ENCODE data around the gene TNNT2. TPM values are rescaled to one million over a fixed set of nuclear protein-coding genes. Genes with fewer than 3 reads are reported as not detected.

TNNT2 gene
- total RNA-seq, 3 donors from 2014 or later: not detected

GRCh38 chr1:201359873-201360210, 17.6 kb downstream of the TNNT2 start:
- ATAC-seq (no peak), DNase-seq (no peak)
- peaks cover 15% of the 10 kb centered on the region for H3K27me3 Mint-ChIP-seq (ENCODE audit: low read depth)
- no peaks in the 10 kb centered on the region for H3K9me3 Mint-ChIP-seq
- H3K4me3 Mint-ChIP-seq: no peak overlapping the region
- H3K36me3 Mint-ChIP-seq (ENCODE audit: insufficient read depth): no peaks in the 10 kb centered on the region
- no peaks in the 10 kb centered on the region for H3K4me1 Mint-ChIP-seq (ENCODE audit: low read depth)

DNA sequence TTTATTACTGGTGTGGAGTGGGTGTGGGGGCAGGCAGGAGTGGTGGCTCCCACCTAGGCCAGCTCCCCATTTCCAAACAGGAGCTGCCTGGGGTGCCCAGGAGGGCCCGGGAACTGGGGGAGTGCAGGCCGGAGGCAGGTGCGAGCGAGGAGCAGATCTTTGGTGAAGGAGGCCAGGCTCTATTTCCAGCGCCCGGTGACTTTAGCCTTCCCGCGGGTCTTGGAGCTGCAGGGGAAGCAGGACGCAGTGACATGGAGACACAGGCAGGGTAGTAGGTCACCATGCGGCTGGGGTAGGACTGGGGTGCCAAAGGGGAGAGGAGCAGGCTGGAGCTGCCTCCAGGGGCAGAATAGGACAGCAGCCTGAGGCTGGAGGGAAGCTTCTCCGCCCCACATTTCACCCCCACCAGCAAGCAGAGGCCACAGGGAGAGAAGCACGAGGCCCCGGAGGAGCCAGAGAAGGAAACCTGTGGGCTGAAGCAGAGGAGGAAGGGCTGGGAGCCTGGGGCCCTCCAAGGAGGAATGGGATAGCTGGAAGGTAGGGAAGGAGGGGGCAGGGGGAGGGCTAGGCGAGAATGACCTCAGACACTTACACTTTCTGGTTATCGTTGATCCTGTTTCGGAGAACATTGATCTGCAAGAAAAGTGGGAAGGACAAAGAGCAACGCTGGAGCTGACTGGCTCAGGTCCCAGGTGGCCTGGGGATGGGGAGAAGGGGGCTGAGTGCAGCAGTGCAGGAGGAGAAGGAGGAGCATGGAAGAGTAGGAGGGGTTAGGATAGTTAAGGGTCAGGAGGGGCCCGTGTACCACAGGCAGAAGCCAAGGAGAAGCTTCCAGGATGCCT, 18.2 kb downstream of the TNNT2 start:
- no peak overlapping the region for H3K4me3 Mint-ChIP-seq
- H3K36me3 Mint-ChIP-seq (ENCODE audit: insufficient read depth): no peaks in the 10 kb centered on the region
- no peaks in the 10 kb centered on the region for H3K9me3 Mint-ChIP-seq
- H3K4me1 Mint-ChIP-seq (ENCODE audit: low read depth): no peaks in the 10 kb centered on the region
- DNase-seq: no peak
- ATAC-seq: no peak
- peaks cover 15% of the 10 kb centered on the region for H3K27me3 Mint-ChIP-seq (ENCODE audit: low read depth)

DNA sequence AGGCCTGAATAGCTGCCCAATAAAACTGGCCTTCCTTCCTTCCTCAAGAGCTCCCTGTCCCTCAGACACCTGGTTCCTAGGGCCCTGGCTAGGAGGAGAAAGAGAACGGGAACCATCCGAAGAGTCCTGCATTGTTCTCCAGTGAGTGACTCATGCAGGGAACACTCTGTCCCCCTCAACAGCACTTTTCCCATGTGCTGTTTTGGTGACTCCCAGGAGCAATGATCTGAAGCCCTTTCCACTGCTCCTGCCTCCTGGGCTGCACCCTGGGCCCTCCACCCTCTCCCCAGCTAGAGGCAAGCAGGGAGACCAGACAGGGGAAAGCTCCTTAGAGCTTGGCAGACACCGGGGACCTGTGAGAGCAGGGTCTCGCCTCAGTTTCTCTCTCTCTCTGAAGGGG, 18.9 kb downstream of the TNNT2 start:
- Mint-ChIP-seq H3K4me1 (ENCODE audit: low read depth) (no peaks in the 10 kb centered on the region), H3K27me3 (ENCODE audit: low read depth) (peaks cover 16% of the 10 kb centered on the region), H3K9me3 (no peaks in the 10 kb centered on the region), H3K4me3 (no peak overlapping the region), H3K36me3 (ENCODE audit: insufficient read depth) (no peaks in the 10 kb centered on the region)
- DNase-seq (no peak), ATAC-seq (no peak)

- no peaks in the 10 kb centered on the region for H3K36me3 Mint-ChIP-seq (ENCODE audit: insufficient read depth)
- DNase-seq: no peak
- H3K9me3 Mint-ChIP-seq: no peaks in the 10 kb centered on the region
- ATAC-seq: no peak
- peaks cover 15% of the 10 kb centered on the region for H3K27me3 Mint-ChIP-seq (ENCODE audit: low read depth)
- H3K4me3 Mint-ChIP-seq: no peak overlapping the region
- H3K4me1 Mint-ChIP-seq (ENCODE audit: low read depth): no peaks in the 10 kb centered on the region
Measured at GRCh38 chr1:201357636-201358348, 19.7 kb downstream of the TNNT2 start.

GRCh38 chr1:201357211-201357610, 20.3 kb downstream of the TNNT2 start:
- no peak overlapping the region for H3K4me3 Mint-ChIP-seq
- H3K36me3 Mint-ChIP-seq (ENCODE audit: insufficient read depth): no peaks in the 10 kb centered on the region
- ATAC-seq (no peak), DNase-seq (no peak)
- no peaks in the 10 kb centered on the region for H3K9me3 Mint-ChIP-seq
- no peaks in the 10 kb centered on the region for H3K4me1 Mint-ChIP-seq (ENCODE audit: low read depth)
- H3K27me3 Mint-ChIP-seq (ENCODE audit: low read depth): peaks cover 12% of the 10 kb centered on the region

DNA sequence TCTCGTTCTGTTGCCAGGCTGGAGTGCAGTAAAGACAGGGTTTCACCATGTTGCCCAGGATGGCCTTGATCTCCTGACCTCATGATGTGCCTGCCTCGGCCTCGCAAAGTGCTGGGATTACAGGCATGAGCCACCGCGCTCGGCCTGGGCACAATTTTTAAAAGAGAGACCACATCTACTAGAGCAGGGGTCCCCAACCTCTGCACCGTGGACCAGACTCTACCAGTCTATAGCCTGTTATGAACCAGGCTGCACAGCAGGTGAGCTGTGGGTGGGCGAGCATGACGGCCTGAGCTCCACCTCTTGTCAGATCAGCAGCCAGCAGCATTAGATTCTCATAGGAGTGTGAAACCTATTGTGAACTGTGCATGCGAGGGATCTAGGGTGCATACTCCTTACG, 20.8 kb downstream of the TNNT2 start:
- Mint-ChIP-seq H3K9me3 (no peaks in the 10 kb centered on the region), H3K36me3 (ENCODE audit: insufficient read depth) (no peaks in the 10 kb centered on the region), H3K4me1 (ENCODE audit: low read depth) (no peaks in the 10 kb centered on the region), H3K4me3 (no peak overlapping the region), H3K27me3 (ENCODE audit: low read depth) (peaks cover 9% of the 10 kb centered on the region)
- no peak for ATAC-seq
- DNase-seq: no peak

DNA sequence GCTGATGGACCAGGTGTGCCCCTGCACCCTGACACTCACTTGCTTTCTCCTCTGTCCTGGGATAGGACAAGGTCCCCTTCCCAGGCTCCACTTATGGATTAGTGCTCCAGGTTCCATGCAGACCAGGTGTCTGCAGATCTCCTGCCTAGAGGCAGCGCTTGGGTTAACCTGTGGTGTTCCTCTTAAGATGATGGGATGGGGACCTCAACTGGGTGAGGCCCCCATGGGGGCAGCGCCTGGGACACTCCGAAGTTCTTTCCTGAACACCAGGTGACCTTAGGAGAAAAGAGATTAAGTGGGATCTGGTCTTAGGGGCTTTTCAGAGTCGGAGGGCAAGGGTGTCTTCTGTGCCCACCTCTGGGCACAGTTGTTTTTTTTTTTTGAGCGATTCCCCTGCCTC, 21.2 kb downstream of the TNNT2 start:
- Mint-ChIP-seq H3K36me3 (ENCODE audit: insufficient read depth) (no peaks in the 10 kb centered on the region), H3K4me3 (no peak overlapping the region), H3K4me1 (ENCODE audit: low read depth) (no peaks in the 10 kb centered on the region), H3K9me3 (no peaks in the 10 kb centered on the region), H3K27me3 (ENCODE audit: low read depth) (peaks cover 11% of the 10 kb centered on the region)
- ATAC-seq (no peak), DNase-seq (no peak)

DNA sequence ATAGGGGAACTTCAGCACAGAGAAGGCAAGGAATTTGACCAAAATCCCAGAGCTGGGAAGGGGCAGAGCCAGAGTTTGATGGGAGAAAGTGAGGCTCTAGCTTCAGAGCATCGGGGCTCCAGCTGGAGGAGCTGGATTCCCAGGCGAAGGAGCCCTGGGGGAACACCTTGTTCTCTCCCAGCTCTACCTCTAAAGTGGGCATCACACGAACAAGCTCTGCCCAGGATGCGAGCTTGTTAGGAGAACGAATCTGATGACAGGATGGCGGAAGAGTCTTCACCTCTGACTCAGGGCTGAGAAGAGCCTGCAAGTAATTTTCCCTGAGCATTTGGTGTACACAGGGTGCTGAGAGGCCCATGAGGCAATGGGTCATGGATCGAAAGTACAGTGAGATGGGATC, 22.0 kb downstream of the TNNT2 start:
- Mint-ChIP-seq H3K36me3 (ENCODE audit: insufficient read depth) (no peaks in the 10 kb centered on the region), H3K9me3 (no peaks in the 10 kb centered on the region), H3K4me3 (no peak overlapping the region), H3K4me1 (ENCODE audit: low read depth) (no peaks in the 10 kb centered on the region), H3K27me3 (ENCODE audit: low read depth) (peaks cover 15% of the 10 kb centered on the region)
- ATAC-seq (no peak), DNase-seq (no peak)

DNA sequence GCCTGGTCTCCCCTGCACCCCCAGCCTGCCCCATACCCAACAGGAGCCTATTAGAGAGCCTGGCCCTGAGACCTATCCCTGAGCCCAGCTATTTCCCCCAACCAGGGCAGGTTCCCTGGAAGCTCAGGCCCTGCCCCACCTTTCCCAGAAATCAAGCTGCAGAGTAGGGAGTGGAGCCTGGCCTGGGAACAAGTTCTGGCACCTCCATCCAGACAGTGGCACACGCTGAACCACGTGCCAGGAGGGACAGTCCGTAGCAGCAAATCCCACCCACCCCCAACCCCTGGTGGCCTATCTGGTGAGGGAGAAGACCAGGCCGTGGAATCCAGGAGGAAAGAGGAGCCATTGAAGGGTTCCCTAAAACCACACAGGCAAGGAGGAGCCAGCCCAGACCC, 22.6 kb downstream of the TNNT2 start:
- ATAC-seq: no peak

GRCh38 chr1:201354151-201354900, 23.2 kb downstream of the TNNT2 start:
- peaks cover 15% of the 10 kb centered on the region for H3K27me3 Mint-ChIP-seq (ENCODE audit: low read depth)
- no peaks in the 10 kb centered on the region for H3K36me3 Mint-ChIP-seq (ENCODE audit: insufficient read depth)
- no peak for ATAC-seq

More for the DNA sequence above, 22.6 kb downstream of the TNNT2 start:
- no peaks in the 10 kb centered on the region for H3K36me3 Mint-ChIP-seq (ENCODE audit: insufficient read depth)
- peaks cover 15% of the 10 kb centered on the region for H3K27me3 Mint-ChIP-seq (ENCODE audit: low read depth)
- H3K4me3 Mint-ChIP-seq: no peak overlapping the region
- no peak for DNase-seq
- no peaks in the 10 kb centered on the region for H3K9me3 Mint-ChIP-seq
- no peaks in the 10 kb centered on the region for H3K4me1 Mint-ChIP-seq (ENCODE audit: low read depth)

DNA sequence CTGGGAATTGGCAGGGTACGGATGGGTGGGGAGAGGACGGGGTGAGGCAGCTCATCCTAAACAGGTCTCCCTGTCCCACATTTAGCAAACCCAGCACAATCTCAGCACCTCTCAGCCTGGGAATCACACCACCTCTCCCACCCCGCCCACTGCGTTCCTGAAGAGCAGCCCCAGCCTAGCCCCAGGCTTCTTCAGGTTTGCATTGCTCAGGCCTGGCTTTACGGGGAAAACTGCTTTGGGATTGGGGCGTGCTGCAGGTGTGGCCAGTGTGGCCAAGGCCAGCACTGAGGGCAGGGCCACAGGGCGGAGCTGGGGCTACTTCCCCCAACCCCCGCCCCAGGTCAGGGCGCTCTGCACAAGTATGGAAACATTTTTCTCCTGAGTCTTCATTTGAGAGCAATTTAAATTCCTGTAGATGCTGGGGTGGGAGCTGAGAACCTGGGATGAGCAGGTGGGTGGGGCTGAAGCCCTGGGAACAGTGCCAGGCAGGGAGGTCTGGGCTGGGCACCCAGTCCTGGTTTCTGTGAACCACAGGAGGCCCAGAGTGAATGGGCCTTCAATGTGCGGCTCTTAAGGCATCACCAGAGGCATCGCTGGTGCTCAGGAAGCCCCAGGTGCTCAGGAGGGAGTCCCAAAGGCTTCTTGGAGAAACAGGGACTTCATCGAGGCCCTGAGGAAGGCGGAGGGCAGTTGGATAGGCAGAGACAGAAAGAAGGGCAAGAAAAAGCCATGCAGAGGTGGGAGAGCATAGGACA, 24.1 kb downstream of the TNNT2 start:
- Mint-ChIP-seq H3K4me1 (ENCODE audit: low read depth) (no peaks in the 10 kb centered on the region), H3K4me3 (no peak overlapping the region), H3K36me3 (ENCODE audit: insufficient read depth) (no peaks in the 10 kb centered on the region), H3K9me3 (no peaks in the 10 kb centered on the region), H3K27me3 (ENCODE audit: low read depth) (peaks cover 15% of the 10 kb centered on the region)
- no peak for ATAC-seq
- DNase-seq: no peak

More at GRCh38 chr1:201354151-201354900, 23.2 kb downstream of the TNNT2 start:
- DNase-seq: no peak
- Mint-ChIP-seq H3K9me3 (no peaks in the 10 kb centered on the region), H3K4me3 (no peak overlapping the region), H3K4me1 (ENCODE audit: low read depth) (no peaks in the 10 kb centered on the region)

- Mint-ChIP-seq H3K4me3 (no peak overlapping the region), H3K4me1 (ENCODE audit: low read depth) (no peaks in the 10 kb centered on the region), H3K9me3 (no peaks in the 10 kb centered on the region), H3K27me3 (ENCODE audit: low read depth) (peaks cover 24% of the 10 kb centered on the region), H3K36me3 (ENCODE audit: insufficient read depth) (no peaks in the 10 kb centered on the region)
- ATAC-seq (no peak), DNase-seq (no peak)
Measured at GRCh38 chr1:201351617-201352016, 25.9 kb downstream of the TNNT2 start.

DNA sequence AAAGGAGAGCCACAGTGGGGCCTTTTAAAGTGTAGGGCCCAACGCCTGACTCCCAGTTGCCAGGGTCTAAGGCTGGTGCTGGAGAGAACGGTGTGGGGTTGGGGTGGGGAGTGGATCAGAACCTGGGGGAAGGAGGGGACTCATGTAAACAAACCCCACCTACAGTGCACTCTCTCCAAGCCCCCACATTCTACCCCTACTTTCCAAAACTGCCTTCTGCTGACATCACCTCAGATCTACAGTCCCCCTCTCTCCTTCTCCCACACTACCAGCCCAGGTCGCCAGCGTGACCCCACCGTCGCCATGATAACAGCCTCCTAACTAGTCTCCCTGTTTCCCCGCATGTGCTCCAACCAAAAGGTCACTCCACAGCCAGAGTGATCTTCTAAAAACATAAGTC, 26.6 kb downstream of the TNNT2 start:
- no peak for DNase-seq

DNA sequence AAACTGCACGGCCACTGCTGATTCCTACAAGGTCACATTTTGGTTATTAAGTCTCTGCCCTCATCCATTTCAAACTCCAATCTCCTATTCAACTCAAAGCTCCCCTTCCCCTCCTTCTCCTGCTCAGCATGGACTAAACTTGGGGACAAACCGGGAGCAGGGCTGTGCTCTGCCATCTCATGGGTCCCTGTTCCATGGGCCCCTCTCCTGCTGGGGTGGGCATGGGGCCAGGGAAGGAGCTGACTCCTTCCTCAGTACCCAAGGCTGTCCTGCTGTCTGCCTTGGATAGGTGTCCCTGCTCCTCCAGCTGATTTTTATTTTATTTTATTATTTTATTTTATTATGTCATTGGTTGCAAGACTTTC, 27.1 kb downstream of the TNNT2 start:
- no peaks in the 10 kb centered on the region for H3K4me1 Mint-ChIP-seq (ENCODE audit: low read depth)
- peaks cover 22% of the 10 kb centered on the region for H3K27me3 Mint-ChIP-seq (ENCODE audit: low read depth)
- ATAC-seq (no peak), DNase-seq (no peak)
- H3K4me3 Mint-ChIP-seq: no peak overlapping the region
- no peaks in the 10 kb centered on the region for H3K36me3 Mint-ChIP-seq (ENCODE audit: insufficient read depth)
- H3K9me3 Mint-ChIP-seq: no peaks in the 10 kb centered on the region

More for the DNA sequence above, 26.6 kb downstream of the TNNT2 start:
- Mint-ChIP-seq H3K36me3 (ENCODE audit: insufficient read depth) (no peaks in the 10 kb centered on the region), H3K27me3 (ENCODE audit: low read depth) (peaks cover 24% of the 10 kb centered on the region), H3K9me3 (no peaks in the 10 kb centered on the region), H3K4me1 (ENCODE audit: low read depth) (no peaks in the 10 kb centered on the region), H3K4me3 (no peak overlapping the region)
- ATAC-seq: no peak

All from activated T-cell treated with anti-CD3 and anti-CD28 coated beads, Interleukin-2, amount 50 U/mL, for 4 hours (primary cell).